GM19239 (cell line): ENCODE data around the gene CLDN20.

ENCODE experiments used
- DNase-seq: peaks from one replicate; pipeline ENCODE4 v3.0.0; 2011; ENCODE audit warnings: low spot score; ENCODE audit not compliant: insufficient read length
- FAIRE-seq: peaks from 2 replicates; lab custom pipeline; 2011; peaks lifted over from hg19 to GRCh38; lab: Jason Lieb, UNC

Gene CLDN20

DNA sequence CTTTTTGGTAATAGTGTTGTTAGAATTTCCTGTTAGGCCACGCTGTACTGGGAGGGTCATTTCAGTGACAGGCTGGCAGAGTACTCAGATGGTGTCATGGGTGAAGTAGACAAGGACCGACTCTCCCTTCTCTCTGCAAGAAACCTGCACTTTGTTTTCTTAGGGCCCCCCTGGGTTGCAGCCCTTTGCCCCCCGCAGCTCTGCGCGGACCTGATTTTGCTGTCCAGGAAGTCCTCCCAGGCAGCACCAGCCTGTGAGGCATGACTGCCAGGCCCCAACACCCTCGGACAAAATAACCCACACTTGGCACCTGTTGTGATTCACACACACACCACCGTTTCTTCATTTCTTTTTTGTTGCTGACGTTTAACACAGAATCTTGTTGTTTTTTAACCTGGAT is 21.8 kb upstream of the CLDN20 start:
- no peak for FAIRE-seq
- DNase-seq: no peak

GRCh38 chr6:155244434-155244833 is 19.4 kb upstream of the CLDN20 start:
- DNase-seq (no peak), FAIRE-seq (no peak)

- FAIRE-seq: no peak
- DNase-seq: no peak
Measured at GRCh38 chr6:155245193-155245592, 18.6 kb upstream of the CLDN20 start.

GRCh38 chr6:155245831-155246230 is 18.0 kb upstream of the CLDN20 start:
- DNase-seq: no peak
- FAIRE-seq: no peak

DNA sequence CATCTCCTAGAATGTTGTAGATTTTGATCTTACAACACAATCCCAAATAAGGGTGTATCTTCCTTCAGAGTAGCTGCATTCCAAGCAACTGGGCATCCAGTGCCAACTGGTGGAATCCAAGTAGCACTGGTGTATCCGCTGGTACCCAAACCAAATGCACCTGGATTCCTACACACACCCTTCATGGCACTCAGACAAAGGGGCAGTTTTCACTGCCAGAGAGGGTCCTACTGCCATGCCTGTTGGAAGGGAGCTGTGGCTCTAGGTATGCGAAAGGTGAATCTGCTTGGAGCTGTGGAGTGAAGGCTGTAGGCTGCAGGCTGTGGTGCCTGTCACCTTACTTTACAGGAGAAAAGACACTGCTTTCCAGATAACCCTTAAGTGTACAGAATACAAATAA is 17.0 kb upstream of the CLDN20 start:
- FAIRE-seq (no peak), DNase-seq (no peak)

- DNase-seq (no peak), FAIRE-seq (no peak)
Measured at GRCh38 chr6:155247618-155248007, 16.2 kb upstream of the CLDN20 start.

DNA sequence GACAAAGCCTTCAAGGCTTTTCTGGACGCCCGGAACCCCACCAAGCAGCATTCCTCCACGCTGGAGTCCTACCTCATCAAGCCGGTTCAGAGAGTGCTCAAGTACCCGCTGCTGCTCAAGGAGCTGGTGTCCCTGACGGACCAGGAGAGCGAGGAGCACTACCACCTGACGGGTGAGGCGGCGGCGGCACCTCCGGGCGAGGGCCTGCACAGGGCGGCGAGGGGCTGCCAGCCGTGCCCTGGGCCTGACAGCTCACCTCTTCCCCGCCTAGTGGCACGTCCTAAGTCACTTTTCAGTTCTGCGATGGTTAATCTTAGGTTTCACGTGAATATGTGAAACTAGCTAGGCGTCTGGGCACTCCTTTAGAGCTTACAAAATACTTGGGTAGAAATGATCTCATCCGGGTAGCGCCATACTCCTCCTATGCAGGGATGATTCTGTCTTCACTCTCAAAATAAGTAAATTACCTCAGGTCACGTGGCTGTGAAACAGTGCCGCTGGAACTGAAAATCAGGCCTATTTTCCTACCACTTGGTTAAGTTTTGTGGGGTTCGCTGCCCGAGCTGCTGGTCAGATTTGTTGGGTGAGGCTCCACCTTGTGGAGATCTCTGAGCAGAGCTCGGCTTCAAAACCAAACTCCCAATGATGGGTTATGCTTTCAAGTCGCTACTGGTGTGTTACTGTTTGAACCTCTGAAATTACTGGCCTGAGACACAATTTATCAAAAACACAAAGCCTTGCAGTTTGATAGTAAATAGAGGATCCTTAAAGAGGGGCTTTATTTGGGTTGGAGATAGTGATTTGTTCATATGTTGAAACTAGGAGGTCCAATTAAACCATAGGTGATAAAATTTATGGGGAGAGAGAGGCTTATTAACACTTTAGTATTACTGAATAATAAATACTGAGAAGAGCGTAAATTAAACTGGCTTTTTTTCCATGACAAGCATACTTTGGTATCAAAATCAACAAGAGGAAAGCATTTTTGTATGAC is 15.5 kb upstream of the CLDN20 start:
- FAIRE-seq: peak; percentile 53
- peak; percentile 19 for DNase-seq

DNA sequence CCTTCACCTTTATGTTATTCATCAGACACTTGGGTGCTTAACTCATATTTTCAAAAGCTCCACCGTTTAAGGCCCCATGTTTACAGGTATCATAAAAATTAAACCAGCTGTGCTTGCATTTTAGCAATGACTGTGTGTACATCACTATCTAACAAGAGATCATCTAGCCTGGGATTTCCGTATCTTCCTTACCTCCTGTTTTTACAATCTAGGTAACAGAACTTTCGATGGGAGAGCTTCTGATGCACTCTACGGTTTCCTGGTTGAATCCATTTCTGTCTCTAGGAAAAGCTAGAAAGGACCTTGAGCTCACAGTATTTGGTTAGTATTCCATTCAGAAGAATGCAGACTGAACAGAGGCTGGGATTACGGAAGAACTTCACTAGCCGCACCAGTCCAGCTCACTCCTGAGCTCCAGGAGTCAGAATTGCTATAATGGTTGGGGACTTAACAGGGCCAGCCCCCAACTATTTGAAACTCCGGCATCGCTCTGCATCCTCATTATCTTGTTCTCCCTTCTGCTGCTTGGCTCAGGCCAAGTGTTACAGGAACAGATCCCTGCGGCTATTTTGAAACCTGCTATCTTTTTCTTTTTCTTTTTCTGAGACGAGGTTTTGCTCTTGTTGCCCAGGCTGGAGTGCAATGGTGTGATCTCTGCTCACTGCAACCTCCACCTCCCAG is 13.0 kb upstream of the CLDN20 start:
- DNase-seq (no peak), FAIRE-seq (no peak)

DNA sequence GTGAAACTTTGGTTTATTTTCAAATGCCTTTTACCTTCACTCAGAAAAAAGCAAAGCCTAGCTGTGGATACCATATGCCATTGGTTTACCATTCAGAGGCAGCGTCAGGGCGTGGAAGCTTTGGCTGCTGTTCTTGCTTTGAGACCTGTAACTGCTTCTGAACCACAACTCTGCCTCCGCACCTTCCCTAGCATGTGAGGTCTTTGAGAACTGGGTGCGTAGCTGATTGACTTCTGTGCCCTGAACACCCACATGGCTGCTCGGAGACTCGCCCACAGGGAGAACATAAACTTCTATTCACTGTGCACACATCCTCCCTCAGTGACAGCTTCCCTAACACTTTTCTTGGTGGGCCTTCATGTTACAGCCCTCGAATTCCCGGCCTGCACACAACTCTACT is 11.2 kb upstream of the CLDN20 start:
- no peak for DNase-seq
- no peak for FAIRE-seq

DNA sequence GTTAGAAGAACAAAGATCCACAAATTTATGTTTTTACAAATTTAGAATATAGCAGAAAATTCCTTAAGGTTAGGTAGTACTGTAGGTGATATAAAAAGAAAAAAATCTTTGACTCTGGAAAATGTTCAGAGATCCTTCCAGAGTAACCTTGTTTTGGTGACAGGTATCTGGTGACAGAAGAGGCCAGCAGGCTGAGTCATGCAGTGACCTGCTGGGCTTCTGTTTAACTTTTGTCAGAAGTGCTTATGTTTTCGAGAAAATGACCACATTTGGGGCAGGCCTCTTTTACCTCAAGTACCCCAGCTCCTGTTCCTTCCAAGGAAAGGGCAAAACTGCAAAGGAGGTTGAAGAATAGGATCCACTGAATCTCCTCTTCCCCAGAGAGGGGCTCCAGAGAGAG is 10.5 kb upstream of the CLDN20 start:
- DNase-seq (no peak), FAIRE-seq (no peak)

DNA sequence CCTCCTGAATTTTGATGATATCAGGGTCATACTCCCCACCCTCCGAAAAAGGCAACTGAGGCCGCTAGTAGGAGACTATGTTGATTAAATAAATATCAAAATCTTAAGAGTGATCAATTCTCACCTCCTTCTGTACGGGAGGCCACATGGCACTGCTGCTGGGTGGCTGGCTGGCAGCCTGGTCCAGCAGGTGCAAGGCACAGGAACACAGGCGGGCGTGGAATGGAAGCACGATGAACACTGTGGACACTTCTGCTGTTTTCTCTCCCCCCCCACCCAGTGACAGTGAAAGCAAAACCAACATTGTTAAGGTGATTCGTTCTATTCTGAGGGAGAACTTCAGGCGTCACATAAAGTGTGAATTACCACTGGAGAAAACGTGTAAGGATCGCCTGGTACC is 9.7 kb upstream of the CLDN20 start:
- DNase-seq: no peak
- FAIRE-seq: no peak

DNA sequence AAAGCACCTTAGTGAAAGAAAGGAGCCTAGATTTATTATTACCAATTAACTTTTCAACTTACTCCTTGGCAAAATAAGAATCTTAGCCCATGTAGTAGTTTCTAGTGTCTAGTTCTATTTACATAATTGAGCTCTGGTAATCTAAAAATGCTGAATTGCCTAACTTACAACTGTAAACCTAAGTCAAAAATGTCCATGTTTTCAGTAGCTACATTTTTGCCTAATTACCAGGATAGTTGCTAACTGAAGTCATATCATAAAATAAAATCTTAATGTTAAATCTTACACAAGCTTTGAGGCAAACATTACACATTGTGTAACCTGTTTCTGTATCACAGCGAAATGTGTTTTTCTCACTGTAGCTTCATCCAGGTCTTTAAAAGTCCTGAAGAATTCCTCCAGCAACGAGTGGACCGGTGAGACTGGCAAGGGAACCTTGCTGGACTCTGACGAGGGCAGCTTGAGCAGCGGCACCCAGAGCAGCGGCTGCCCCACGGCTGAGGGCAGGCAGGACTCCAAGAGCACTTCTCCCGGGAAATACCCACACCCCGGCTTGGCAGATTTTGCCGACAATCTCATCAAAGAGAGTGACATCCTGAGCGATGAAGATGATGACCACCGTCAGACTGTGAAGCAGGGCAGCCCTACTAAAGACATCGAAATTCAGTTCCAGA is 7.6 kb upstream of the CLDN20 start:
- no peak for FAIRE-seq
- DNase-seq: no peak

- FAIRE-seq: no peak
Measured at GRCh38 chr6:155257796-155258195, 6.0 kb upstream of the CLDN20 start.

GRCh38 chr6:155259204-155259603 is 4.6 kb upstream of the CLDN20 start:
- no peak for FAIRE-seq
- no peak for DNase-seq

More at GRCh38 chr6:155257796-155258195, 6.0 kb upstream of the CLDN20 start:
- DNase-seq: no peak

GRCh38 chr6:155259897-155260296 is 3.9 kb upstream of the CLDN20 start:
- no peak for DNase-seq
- FAIRE-seq: no peak

DNA sequence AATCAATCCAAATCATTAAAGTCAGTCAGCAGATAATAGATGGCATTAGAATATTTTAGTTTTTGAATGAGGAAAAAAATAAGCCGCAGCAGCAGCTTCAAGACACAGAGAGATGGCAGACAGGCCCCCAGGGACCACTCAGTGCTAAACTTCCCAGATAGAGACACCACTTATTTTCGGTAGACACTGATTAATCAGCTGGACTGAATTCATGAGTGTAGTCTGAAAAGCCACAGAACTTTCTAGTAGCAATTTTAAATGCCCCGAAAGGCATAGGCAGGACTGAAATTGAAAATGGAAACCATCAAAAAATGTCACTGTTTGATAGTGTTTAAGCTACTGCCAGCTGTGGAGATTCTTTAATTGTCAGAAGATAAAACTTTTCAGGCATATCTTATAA is 3.1 kb upstream of the CLDN20 start:
- peak; percentile 26 for FAIRE-seq
- DNase-seq: no peak

- DNase-seq (no peak), FAIRE-seq (no peak)
Measured at GRCh38 chr6:155261111-155261900, 2.5 kb upstream of the CLDN20 start.

DNA sequence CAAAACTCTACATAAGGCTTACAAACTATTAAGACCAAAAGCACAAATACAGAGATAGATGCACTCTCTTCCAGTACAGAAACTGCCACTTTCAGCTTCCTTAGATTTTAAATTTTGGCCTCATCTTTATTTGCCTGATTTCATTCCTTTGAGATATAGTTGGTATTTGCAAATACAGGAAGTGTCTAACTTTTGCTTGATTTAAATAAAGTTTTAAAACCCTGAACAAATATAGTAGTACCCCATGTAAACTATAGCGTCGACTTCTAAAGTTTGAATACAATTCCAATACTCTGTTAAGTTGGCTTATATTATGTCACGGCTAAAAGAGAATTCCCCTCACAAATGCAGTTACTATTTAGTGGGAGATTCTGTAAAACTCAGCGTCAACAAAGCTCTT is 1.2 kb upstream of the CLDN20 start:
- no peak for DNase-seq
- FAIRE-seq: no peak

GRCh38 chr6:155264693-155265320 is 994 bp downstream of the CLDN20 start:
- DNase-seq (no peak), FAIRE-seq (no peak)
